ENCODE data around the gene MCTP1.

- TF ChIP-seq, protein P1, sequence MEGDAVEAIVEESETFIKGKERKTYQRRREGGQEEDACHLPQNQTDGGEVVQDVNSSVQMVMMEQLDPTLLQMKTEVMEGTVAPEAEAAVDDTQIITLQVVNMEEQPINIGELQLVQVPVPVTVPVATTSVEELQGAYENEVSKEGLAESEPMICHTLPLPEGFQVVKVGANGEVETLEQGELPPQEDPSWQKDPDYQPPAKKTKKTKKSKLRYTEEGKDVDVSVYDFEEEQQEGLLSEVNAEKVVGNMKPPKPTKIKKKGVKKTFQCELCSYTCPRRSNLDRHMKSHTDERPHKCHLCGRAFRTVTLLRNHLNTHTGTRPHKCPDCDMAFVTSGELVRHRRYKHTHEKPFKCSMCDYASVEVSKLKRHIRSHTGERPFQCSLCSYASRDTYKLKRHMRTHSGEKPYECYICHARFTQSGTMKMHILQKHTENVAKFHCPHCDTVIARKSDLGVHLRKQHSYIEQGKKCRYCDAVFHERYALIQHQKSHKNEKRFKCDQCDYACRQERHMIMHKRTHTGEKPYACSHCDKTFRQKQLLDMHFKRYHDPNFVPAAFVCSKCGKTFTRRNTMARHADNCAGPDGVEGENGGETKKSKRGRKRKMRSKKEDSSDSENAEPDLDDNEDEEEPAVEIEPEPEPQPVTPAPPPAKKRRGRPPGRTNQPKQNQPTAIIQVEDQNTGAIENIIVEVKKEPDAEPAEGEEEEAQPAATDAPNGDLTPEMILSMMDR (conservative IDR thresholded peaks at IDR 0.05; ENCODE audit: low read depth, low read length): no peak
- TF ChIP-seq EZH2 (IDR thresholded peaks at IDR 0.05; ENCODE audit: borderline replicate concordance, low read depth, low read length, poor library complexity, severe bottlenecking): no peak
These were observed 537.5 kb downstream of the MCTP1 start for GRCh38 chr5:94747371-94747770.
